AG09309 (cell line): Measurements from ENCODE around the gene BOD1.

Experiments
- DNase-seq: peaks from one replicate; pipeline ENCODE4 v3.0.0-alpha.2; 2010; ENCODE audit warnings: low read depth
- H3K4me3 ChIP-seq: 2 replicates; pipeline ENCODE4 v1.5.1; 2011; ENCODE audit warnings: mild to moderate bottlenecking, low read depth, low read length, moderate library complexity; ENCODE audit not compliant: control insufficient read depth
- CTCF ChIP-seq: IDR thresholded peaks from 2 replicates; pipeline ENCODE4 v1.5.1; 2011; ENCODE audit warnings: mild to moderate bottlenecking, low read depth, low read length, inconsistent platforms; ENCODE audit not compliant: insufficient read depth, control insufficient read depth; ENCODE audit errors: missing control alignments

Gene BOD1

GRCh38 chr5:173620784-173621183, 4.3 kb upstream of the BOD1 start:
- TF ChIP-seq CTCF, result no peak
- no peak overlapping the region for H3K4me3 ChIP-seq
- DNase-seq, result no peak

- TF ChIP-seq CTCF, result peak; percentile 63
- DNase-seq, result peak; percentile 16
- H3K4me3 ChIP-seq, result no peak overlapping the region
These were observed 2.6 kb upstream of the BOD1 start for GRCh38 chr5:173618927-173619519.

- peak; percentile 46 for DNase-seq
- peak; percentile 76 for TF ChIP-seq CTCF
- H3K4me3 ChIP-seq, result peak overlapping the region; percentile 80
These were observed 420 bp downstream of the BOD1 start for GRCh38 chr5:173615884-173616576.

DNA sequence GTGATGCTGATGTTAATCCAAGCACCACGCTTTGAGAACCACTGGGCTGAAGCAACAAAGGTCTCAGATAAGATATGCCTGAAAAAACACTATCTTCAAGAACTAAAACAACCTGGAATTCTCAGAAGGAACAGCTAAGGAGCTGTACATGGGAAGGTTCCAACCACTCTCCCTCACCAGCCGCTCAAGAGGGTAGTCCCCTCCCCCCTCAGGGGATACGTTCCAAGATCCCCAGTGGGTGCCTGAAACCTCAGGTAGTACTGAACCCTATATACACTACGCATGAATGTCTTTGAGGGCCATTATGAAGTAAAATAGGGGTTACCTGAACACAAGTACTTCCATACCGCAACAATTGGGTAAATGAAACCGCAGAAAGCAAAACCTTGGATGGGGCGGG, 1.9 kb downstream of the BOD1 start:
- no peak overlapping the region for H3K4me3 ChIP-seq
- no peak for TF ChIP-seq CTCF

GRCh38 chr5:173613433-173614159, 2.9 kb downstream of the BOD1 start:
- H3K4me3 ChIP-seq, result no peak overlapping the region
- DNase-seq, result no peak
- no peak for TF ChIP-seq CTCF

More for the DNA sequence above, 1.9 kb downstream of the BOD1 start:
- no peak for DNase-seq

GRCh38 chr5:173612948-173613347, 3.5 kb downstream of the BOD1 start:
- no peak for TF ChIP-seq CTCF
- no peak overlapping the region for H3K4me3 ChIP-seq
- peak; percentile 31 for DNase-seq
